WI38 (cell line): Measurements from ENCODE around the gene NRP1.

Source experiments
- H3K4me3 ChIP-seq: 2 replicates; pipeline ENCODE4 v1.5.1; 2011; ENCODE audit warnings: low read depth, mild to moderate bottlenecking, control low read depth, low read length
- TF ChIP-seq, protein P1 (sequence below): IDR thresholded peaks from 2 replicates; pipeline ENCODE4 v1.5.1; 2012; ENCODE audit warnings: low read depth, mild to moderate bottlenecking, control low read depth, low read length

NRP1 gene

GRCh38 chr10:33155720-33156638 lies 178.5 kb downstream of the NRP1 start:
- no peak overlapping the region for H3K4me3 ChIP-seq
- TF ChIP-seq, protein P1, sequence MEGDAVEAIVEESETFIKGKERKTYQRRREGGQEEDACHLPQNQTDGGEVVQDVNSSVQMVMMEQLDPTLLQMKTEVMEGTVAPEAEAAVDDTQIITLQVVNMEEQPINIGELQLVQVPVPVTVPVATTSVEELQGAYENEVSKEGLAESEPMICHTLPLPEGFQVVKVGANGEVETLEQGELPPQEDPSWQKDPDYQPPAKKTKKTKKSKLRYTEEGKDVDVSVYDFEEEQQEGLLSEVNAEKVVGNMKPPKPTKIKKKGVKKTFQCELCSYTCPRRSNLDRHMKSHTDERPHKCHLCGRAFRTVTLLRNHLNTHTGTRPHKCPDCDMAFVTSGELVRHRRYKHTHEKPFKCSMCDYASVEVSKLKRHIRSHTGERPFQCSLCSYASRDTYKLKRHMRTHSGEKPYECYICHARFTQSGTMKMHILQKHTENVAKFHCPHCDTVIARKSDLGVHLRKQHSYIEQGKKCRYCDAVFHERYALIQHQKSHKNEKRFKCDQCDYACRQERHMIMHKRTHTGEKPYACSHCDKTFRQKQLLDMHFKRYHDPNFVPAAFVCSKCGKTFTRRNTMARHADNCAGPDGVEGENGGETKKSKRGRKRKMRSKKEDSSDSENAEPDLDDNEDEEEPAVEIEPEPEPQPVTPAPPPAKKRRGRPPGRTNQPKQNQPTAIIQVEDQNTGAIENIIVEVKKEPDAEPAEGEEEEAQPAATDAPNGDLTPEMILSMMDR, result peak; percentile 67

GRCh38 chr10:33154590-33154989 lies 179.9 kb downstream of the NRP1 start:
- TF ChIP-seq, protein P1, result no peak
- H3K4me3 ChIP-seq, result no peak overlapping the region

DNA sequence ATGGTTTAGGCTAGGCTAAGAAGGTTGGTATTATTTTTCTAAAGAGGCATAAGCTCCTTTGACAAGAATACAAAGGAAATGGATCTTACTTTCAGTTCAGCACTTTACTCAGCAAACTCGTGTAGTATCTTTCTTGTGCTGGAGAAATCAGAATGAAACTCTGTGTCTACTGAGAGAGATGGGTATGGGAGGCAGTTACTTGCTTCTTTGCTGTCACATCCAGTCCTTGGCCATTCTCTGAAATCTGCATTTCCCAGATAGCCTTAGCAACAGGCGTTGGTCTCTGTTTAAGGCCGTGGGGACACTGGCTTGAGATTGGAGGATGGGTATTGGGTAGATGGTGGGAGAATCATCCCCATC lies 180.5 kb downstream of the NRP1 start:
- TF ChIP-seq, protein P1, result no peak
- H3K4me3 ChIP-seq, result no peak overlapping the region

DNA sequence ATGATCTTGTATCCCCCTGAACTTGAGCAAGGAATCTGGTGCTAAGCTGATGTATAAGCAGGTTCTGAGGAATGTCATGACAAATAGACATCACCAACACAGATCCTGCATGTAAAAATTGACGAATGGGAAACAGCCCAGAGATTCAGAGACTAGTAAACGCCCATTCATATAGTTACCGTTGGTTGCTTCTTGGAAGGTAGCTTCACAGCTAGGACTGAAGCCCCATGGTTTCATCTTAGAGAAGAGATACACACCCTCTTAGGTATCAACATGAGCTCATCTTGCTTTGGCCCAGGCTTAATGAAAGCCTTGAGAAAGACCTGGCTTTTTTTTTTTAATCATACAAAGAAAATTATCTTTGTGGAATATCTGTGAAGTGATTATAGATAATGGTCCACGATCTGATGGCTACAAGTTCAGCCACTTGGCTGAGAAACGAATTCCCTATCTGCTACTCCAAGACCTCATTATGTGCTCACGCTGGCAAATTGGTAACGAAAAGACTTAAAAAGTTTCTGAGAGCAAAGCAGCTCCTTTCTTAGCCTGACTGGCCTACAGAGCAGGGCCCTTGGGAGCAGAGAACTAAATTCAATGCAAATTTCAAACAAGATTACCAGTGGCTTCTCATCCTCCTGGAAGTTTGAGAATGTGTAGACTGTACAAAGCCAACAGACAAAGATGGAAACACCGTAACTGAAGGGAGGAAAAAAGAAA lies 181.1 kb downstream of the NRP1 start:
- TF ChIP-seq, protein P1, result no peak
- H3K4me3 ChIP-seq, result no peak overlapping the region

GRCh38 chr10:33152750-33153149 lies 181.7 kb downstream of the NRP1 start:
- TF ChIP-seq, protein P1, result no peak
- H3K4me3 ChIP-seq, result no peak overlapping the region

DNA sequence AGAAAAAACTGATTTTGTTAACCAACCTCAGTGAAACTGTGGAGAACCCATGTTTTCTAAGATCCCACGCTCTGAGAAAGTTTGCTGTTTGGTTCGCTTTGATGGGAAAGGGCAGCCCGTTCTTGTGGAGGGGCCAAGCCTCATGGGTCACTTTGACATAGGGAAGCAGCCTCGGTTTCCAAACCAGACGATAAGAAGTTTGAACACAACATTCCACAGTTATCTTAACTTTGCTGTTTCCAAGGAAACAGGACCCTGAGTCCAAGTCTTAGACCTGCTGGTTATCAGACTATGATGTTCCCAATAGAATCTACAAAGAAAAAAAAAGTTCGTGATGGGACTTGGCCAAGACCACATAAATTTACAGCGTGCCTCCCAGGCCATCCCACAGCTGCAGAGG lies 182.3 kb downstream of the NRP1 start:
- TF ChIP-seq, protein P1, result no peak
- no peak overlapping the region for H3K4me3 ChIP-seq

DNA sequence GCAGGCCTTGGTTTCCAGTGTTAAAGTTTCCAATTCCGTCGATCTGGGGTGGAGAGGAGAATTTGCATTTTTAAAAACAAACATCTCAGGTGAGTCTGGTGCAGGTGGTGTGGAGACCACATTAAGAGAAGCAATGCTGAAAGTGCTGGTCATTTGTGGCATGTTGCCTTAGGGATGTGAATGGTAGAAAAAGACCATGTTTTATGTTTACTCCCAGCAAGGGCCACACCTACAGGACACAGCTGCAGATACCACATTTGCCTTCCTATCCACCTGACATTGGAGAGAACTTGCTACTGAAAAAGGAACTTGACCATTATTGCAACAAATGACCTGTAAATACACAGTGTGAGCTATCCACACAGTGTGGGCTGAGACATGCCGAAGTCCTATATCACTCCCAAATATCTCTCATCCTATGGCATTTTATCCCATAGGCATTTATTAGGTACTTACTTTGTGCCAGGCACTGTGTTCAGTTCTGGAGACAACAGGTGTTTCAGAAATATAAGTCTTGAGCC lies 183.1 kb downstream of the NRP1 start:
- H3K4me3 ChIP-seq, result no peak overlapping the region
- TF ChIP-seq, protein P1, result no peak
